Right cardiac atrium (tissue), 5 donors: ENCODE measurements around the gene PRKG1. TPM values are rescaled to one million over a fixed set of nuclear protein-coding genes. Genes with fewer than 3 reads are reported as not detected.
"Not testable (repeated sequence)": the region's sequence is repeated elsewhere in the genome, so short reads cannot be mapped to it uniquely, and the experiment has no call there.

Experiments used
- ATAC-seq, 2 donors: fragments of 200-7000 bp; cut with Tn5 transposase; one replicate each; pipeline versions ENCODE4 v1.8.0 to v1.9.1; 2020; ENCODE audit warnings: moderate library complexity in 2 of 2, mild to moderate bottlenecking in 1 of 2
- DNase-seq, 3 donors: peaks; one replicate each; pipeline ENCODE4 v3.0.0-alpha.2; 2020
- H3K27ac ChIP-seq: one replicate; pipeline ENCODE4 v1.5.1; 2013; ENCODE audit warnings: mild to moderate bottlenecking, low read length, control low read depth, moderate library complexity
- H3K27me3 ChIP-seq: one replicate; pipeline ENCODE4 v1.6.1; 2013; ENCODE audit not compliant: control insufficient read depth, insufficient read depth
- H3K4me1 ChIP-seq: one replicate; pipeline ENCODE4 v1.6.1; 2013; ENCODE audit warnings: low read length; ENCODE audit not compliant: control insufficient read depth, insufficient read depth
- H3K4me3 ChIP-seq: one replicate; pipeline ENCODE4 v1.5.1; 2013; ENCODE audit warnings: low read length, control low read depth
- H3K9me3 ChIP-seq: one replicate; pipeline ENCODE4 v1.6.1; 2013; ENCODE audit warnings: low read length; ENCODE audit not compliant: control insufficient read depth
- WGBS: extraction: QIAGEN DNeasy Blood & Tissue Kit; methylation state at CpG from one replicate; pipeline ENCODE4 v1.1.7; 2013; 5-methylcytosine and 5-hydroxymethylcytosine counted together
- intact Hi-C, 4 donors: fragments of 100-400 bp; cut with DNase I; formaldehyde crosslinking; loops; one replicate each; pipeline versions ENCODE4 v1.11.0 to v1.14.0; 2022 to 2023
- polyA plus RNA-seq: library from polyadenylated mRNA; stranded (reverse); fragments of 200-250 nt; gene quantifications from one replicate; pipeline ENCODE4 v1.2.3, GENCODE V29; 2013
- total RNA-seq, 4 donors: library from RNA; stranded (reverse); fragmentation: NEBNext Ultra II Directional; extraction: Animal tissue kit (Norgen Biotek cat#: 25700); gene quantifications; one replicate each; pipeline ENCODE4 v1.2.1, GENCODE V29; 2021
- donor health status: healthy with polysubstance abuse.
- donor health status: DM: no; HTN: yes; CAD: no.
- donor health status: DM: no; HTN: no; CAD: no.
- donor health status: DM: no; HTN: yes; CAD: no; lungs with severe emphysema.
- donor health status: DM: yes; HTN: yes; CAD: no.

Gene PRKG1
- total and polyA plus RNA-seq, 5 donors = 16.6 to 49.9 (median 47.4) TPM

DNA sequence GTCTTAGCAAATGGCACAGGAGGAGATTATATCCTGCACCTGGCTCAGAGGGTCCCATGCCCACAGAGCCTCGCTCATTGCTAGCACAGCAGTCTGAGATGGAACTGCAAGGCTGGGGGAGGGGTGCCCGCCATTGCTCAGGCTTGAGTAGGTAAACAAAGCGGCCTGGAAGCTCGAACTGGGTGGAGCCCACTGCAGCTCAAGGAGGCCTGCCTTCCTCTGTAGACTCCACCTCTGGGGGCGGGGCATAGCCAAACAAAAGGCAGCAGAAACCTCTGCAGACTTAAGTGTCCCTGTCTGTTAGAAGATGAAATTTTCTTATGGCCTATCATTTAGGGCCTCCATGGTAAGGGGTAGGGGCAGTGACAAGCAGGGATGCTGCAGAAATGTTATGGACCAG lies 207.1 kb downstream of the PRKG1 start:
- H3K4me1 ChIP-seq, H3K27me3 ChIP-seq, H3K27ac ChIP-seq, H3K4me3 ChIP-seq, H3K9me3 ChIP-seq, intact Hi-C loops, ATAC-seq: not testable (repeated sequence)
- 85% methylated on average over 5 of the region's 5 CpGs for WGBS
- DNase-seq = peak in 2 of 3 donors; percentile 11 to 32

DNA sequence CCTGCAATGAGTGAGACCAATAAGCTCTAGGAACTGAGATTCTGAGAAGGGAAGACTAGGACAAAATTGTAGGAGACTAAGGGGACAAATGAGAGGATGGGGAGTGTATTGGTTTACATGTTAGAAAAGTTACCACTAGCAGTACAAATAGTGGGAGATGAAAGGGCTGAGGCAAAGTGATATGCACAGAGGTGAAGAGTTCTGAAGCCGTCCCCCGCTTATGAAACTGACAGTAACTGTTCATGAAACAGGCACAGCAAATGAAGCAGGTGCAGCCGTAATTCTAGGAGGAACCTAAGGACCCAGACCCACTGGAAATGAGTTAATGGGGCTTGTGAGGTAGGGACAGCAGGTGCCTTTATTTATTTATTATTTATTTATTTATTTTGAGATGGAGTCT lies 211.3 kb downstream of the PRKG1 start:
- ATAC-seq = no peak
- Histone ChIP-seq H3K27me3 (no peaks in the 10 kb centered on the region), H3K4me1 (no peaks in the 10 kb centered on the region), H3K4me3 (no peak overlapping the region), H3K27ac (no peak overlapping the region), H3K9me3 (no peaks in the 10 kb centered on the region)
- DNase-seq = no peak
- intact Hi-C loops = no loop called here
- 94% methylated on average over 3 of the region's 3 CpGs for WGBS

DNA sequence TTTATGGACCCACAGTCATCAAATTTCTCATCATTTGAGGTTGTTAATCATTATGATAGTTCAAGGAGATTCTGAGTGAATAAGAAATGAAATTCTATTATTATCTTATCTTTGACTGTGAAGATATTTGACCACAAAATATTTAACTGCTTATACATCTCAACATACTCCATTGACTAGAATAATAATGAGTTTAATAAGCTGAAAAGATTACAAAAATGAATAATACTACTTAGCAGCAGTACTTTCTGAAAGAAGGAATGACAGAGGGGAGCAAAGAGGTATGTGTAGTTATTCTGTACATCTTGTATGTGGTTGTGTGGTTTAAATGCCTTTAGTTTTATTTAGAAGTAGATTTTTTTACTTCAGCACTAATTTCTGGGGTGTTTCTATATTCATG lies 214.2 kb downstream of the PRKG1 start:
- intact Hi-C loops = no loop called here

DNA sequence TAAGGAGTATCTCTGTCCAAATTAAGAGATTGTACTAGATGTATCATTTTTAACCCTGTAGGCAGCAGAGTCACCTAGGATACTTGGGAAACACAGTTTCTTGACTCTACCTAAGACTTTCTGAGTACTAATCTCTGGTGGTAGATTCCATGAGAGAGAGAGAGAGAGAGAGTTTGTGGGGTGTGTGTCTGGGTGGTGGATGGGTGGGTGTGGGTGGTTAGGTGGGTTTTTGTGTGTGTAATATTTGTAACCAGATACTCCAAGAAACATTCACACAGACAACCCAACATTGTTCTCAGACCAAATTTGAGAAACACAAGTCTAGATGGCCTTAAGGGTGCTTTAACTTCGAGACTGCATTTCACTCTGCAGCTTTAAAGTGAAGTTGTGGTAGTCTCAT lies 215.2 kb downstream of the PRKG1 start:
- intact Hi-C loops = no loop called here
- Histone ChIP-seq H3K4me1 (no peaks in the 10 kb centered on the region), H3K4me3 (no peak overlapping the region), H3K27ac (no peak overlapping the region), H3K9me3 (no peaks in the 10 kb centered on the region), H3K27me3 (no peaks in the 10 kb centered on the region)
- WGBS = 72% methylated on average over 1 of the region's 1 CpG
- no peak for DNase-seq
- no peak for ATAC-seq

More for the DNA sequence above, 214.2 kb downstream of the PRKG1 start:
- no peak for DNase-seq
- Histone ChIP-seq H3K27me3 (no peaks in the 10 kb centered on the region), H3K27ac (no peak overlapping the region), H3K9me3 (no peaks in the 10 kb centered on the region), H3K4me1 (no peaks in the 10 kb centered on the region), H3K4me3 (no peak overlapping the region)
- ATAC-seq = no peak

DNA sequence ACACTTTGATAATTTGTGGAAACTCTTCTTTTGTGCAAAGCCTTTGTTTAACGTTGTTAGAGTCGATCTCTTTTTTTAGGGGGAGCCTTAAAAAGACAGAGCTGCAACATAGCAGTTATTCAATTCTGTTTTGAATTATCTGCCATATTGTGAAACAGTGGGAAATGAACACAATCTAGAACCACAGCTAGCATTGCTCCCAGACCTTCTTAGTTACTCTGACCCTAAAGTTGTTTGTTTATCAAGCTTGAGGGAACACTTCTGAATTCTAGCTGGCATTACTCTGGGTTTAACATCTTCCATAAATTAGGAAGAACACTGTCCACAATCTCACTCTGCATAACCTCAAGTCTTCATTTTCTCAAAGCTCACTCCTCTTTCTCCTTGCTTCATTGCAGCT lies 217.7 kb downstream of the PRKG1 start:
- no peaks in the 10 kb centered on the region for H3K4me1 ChIP-seq
- ATAC-seq (no peak), DNase-seq (no peak)
- no peak overlapping the region for H3K27ac ChIP-seq
- intact Hi-C loops = no loop called here
- 69% methylated on average over 2 of the region's 2 CpGs for WGBS
- no peaks in the 10 kb centered on the region for H3K27me3 ChIP-seq
- no peaks in the 10 kb centered on the region for H3K9me3 ChIP-seq
- no peak overlapping the region for H3K4me3 ChIP-seq

DNA sequence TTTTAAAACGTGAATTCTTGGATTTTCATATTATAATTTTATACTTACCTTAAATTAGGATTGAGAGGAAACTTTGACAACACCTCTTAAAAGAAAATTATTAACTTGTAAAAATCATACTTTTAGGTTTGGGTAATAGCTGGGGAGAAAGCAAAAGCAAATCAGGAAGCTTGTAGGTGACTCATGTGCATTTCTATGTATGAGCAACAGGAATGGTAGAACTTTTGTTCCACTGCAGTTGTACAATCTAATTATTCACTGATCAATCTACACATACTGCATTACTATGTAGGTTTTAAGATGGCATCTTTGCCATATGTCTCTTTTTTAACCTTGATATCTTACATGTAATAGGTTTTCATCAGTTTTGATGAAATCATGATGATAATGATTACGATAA lies 223.2 kb downstream of the PRKG1 start:
- ATAC-seq (no peak), DNase-seq (no peak)
- H3K27me3 ChIP-seq = no peaks in the 10 kb centered on the region
- intact Hi-C loops = no loop called here
- no peak overlapping the region for H3K27ac ChIP-seq
- no peaks in the 10 kb centered on the region for H3K9me3 ChIP-seq
- H3K4me3 ChIP-seq = no peak overlapping the region
- peaks cover 5% of the 10 kb centered on the region for H3K4me1 ChIP-seq
- 40% methylated on average over 2 of the region's 2 CpGs for WGBS

DNA sequence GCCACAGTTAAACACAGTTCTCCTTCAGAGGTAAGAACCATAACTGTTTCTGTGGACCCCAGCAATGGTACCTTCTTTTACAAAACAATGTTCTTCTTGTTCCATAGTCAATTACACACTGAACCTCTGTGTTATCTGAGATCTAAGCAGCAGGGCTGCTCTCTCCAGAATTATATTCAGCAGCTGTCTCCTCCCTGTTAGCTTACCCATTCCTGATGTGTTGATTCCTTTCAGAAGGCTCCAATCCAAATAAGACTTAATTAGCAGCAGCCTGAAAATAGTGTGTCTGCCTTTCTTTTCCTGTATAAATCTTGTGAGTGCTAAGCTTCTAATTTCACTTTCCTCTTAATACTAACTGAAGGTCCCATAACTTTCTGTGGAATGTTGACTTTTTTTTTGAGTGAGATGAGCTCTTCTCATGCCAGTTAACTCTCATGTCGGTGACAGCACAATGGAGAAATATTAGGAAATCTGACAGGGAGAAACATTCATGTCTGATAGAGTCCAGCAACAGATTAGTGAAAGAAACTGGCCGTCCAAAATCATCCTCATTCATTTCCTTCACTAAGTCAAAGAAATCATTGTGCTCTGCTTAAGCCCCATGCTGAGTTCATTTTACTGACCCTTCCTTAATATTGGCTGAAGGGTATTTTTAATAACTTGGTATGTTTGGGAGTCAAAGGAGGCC lies 226.5 kb downstream of the PRKG1 start:
- Histone ChIP-seq H3K9me3 (no peaks in the 10 kb centered on the region), H3K27ac (no peak overlapping the region), H3K4me3 (no peak overlapping the region), H3K27me3 (no peaks in the 10 kb centered on the region), H3K4me1 (peaks cover 5% of the 10 kb centered on the region)
- ATAC-seq (peak; percentile 68 to 70), DNase-seq (no peak)
- intact Hi-C loops = no loop called here
- WGBS = 10% methylated on average over 2 of the region's 2 CpGs

DNA sequence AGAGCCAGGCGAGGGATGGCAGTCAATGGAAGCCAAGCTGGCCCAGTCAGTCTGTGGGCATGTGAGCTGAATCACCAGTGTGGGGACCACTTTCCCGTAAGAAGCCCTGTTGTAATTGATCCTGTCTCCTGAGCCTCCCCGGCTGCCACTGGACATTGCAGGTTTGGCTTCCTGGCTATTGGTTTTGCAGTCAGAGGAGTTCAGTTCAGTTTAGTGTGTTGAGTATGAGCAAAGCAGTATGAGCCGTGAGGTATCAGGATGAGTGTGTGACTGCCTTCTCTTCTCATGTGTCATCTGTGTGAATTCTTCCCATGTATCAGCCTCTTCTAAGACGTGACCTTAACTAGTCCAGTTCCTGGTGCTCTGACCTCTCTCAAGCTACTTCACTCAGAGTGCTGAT lies 227.4 kb downstream of the PRKG1 start:
- Histone ChIP-seq H3K4me3 (no peak overlapping the region), H3K4me1 (peaks cover 5% of the 10 kb centered on the region), H3K27me3 (no peaks in the 10 kb centered on the region), H3K27ac (peak overlapping the region; percentile 68), H3K9me3 (no peaks in the 10 kb centered on the region)
- DNase-seq = no peak
- intact Hi-C loops = no loop called here
- 53% methylated on average over 5 of the region's 5 CpGs for WGBS
- ATAC-seq = peak; percentile 59

DNA sequence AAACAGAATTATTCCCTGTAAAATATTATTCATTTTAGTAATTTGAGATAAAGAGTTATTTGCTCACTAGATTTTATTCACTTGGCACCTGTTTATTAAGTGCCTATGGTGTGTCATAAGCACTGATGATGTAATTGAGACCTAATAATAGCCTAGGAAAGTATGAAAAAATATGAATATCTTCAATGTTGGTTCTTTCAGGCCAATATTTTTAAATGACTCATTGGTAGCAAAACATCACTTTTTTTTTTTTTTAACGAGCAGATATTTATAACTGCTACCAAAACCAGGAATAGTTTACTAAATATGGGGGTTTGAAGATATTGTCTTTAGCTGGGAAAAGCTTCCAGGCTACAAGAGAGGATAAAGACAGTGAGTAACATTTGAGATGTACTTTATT lies 228.0 kb downstream of the PRKG1 start:
- H3K4me3 ChIP-seq = no peak overlapping the region
- H3K27me3 ChIP-seq = no peaks in the 10 kb centered on the region
- no peak overlapping the region for H3K27ac ChIP-seq
- H3K9me3 ChIP-seq = no peaks in the 10 kb centered on the region
- peaks cover 5% of the 10 kb centered on the region for H3K4me1 ChIP-seq
- no peak for DNase-seq
- peak; percentile 27 to 48 for ATAC-seq
- intact Hi-C loops = no loop called here
- WGBS = 45% methylated on average over 1 of the region's 1 CpG

DNA sequence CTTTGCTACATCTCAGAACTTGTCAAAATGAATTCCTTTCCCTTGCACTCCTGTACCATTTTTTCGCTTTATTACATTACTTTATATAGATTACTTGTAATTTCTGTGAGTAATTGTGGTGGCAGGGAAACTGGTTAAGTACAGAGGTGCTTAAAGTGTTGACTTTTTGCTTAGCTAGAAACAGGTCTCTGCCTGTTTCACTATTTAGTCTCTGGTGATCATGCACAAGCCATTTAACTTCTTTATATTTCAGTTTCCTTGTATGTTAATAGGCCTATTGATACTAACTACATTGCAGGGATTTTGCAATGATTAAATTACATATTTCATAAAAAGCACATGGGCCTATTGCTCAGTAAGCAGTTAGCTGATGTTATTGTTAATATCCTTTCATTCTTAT lies 233.8 kb downstream of the PRKG1 start:
- DNase-seq (no peak), ATAC-seq (no peak)
- Histone ChIP-seq H3K27me3 (no peaks in the 10 kb centered on the region), H3K4me1 (peaks cover 4% of the 10 kb centered on the region), H3K4me3 (no peak overlapping the region), H3K27ac (no peak overlapping the region), H3K9me3 (no peaks in the 10 kb centered on the region)
- WGBS = 85% methylated on average over 1 of the region's 1 CpG
- intact Hi-C loops = no loop called here

DNA sequence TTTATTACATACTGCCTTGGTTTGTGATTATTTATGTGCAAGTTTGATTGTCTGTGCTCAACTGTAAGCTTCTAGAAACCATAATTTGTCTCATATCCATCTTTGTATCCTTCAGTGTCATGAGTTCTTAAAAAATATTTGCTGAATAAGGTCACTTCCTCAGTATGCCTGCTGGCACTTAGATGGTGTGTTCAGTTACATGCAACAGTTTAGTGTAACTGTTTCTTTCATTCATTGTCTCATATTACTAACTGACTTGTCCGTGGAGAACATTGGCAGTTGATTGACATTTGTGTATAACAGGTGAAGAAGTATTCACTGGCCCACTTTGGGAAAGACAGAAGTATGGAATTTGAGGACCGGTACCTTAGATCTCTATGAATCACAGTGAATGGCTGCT lies 236.9 kb downstream of the PRKG1 start:
- DNase-seq = no peak
- no peak overlapping the region for H3K27ac ChIP-seq
- WGBS = 72% methylated on average over 2 of the region's 2 CpGs

DNA sequence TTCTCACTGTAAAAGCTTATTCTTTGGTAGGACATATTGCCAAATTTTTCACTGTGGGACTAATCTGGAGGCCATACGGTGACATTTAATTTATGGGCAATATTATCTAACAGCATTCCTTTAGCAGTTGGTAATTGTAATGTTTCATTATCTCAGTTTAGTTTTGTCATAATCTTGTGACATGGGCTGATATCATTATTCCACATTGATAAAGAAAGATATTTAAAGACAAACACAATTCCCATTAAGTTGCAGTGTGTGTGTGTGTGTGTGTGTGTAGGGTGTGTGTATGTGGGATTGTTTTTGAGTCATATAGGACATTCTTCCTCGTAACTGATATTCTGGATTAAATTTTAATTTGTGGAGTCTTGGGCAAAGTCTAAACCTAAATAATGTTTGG lies 238.5 kb downstream of the PRKG1 start:
- no peak overlapping the region for H3K4me3 ChIP-seq
- no peaks in the 10 kb centered on the region for H3K27me3 ChIP-seq
- H3K4me1 ChIP-seq = peaks cover 4% of the 10 kb centered on the region
- DNase-seq (no peak), ATAC-seq (no peak)
- intact Hi-C loops = no loop called here
- 54% methylated on average over 2 of the region's 2 CpGs for WGBS
- H3K9me3 ChIP-seq = no peaks in the 10 kb centered on the region
- H3K27ac ChIP-seq = no peak overlapping the region

More for the DNA sequence above, 236.9 kb downstream of the PRKG1 start:
- H3K4me1 ChIP-seq = peaks cover 4% of the 10 kb centered on the region
- no peak overlapping the region for H3K4me3 ChIP-seq
- intact Hi-C loops = no loop called here
- no peaks in the 10 kb centered on the region for H3K9me3 ChIP-seq
- no peaks in the 10 kb centered on the region for H3K27me3 ChIP-seq
- ATAC-seq = no peak
